ENCODE data around the gene SSTR1. TPM values are rescaled to one million over a fixed set of nuclear protein-coding genes. Genes with fewer than 3 reads are reported as not detected.

SSTR1 gene
- total RNA-seq, 3 donors from 2014 or later (not counting 1 experiment from before 2014, with no cell fraction given), result not detected

GRCh38 chr14:38171197-38171596, 36.5 kb upstream of the SSTR1 start:
- Mint-ChIP-seq H3K4me1 (no peaks in the 10 kb centered on the region), H3K9me3 (no peaks in the 10 kb centered on the region), H3K27ac (no peak overlapping the region), H3K36me3 (no peaks in the 10 kb centered on the region), H3K4me3 (no peak overlapping the region), H3K27me3 (ENCODE audit: low read depth in 2 of 2) (peaks cover 23 to 37% of the 10 kb centered on the region in 2 donors)
- DNase-seq, result no peak
- 77% methylated on average over 2 of the region's 2 CpGs for WGBS (ENCODE audit: insufficient coverage)
- Histone ChIP-seq H3K27me3 (ENCODE audit: control insufficient read depth, insufficient read depth, low read length) (peaks cover 4% of the 10 kb centered on the region), H3K27ac (ENCODE audit: low read length) (no peak overlapping the region), H3K4me1 (ENCODE audit: control insufficient read depth, insufficient read depth, low read length) (no peaks in the 10 kb centered on the region), H3K9me3 (ENCODE audit: control insufficient read depth, insufficient read depth, low read length) (no peaks in the 10 kb centered on the region), H3K36me3 (ENCODE audit: control insufficient read depth, insufficient read depth, low read length) (no peaks in the 10 kb centered on the region), H3K4me3 (ENCODE audit: low read length) (no peak overlapping the region)
- no peak for TF ChIP-seq CTCF (IDR thresholded peaks at IDR 0.05)
- intact Hi-C loops (cut with micrococcal nuclease), result no loop called here
- no peak for ATAC-seq

- Mint-ChIP-seq H3K4me1 (no peaks in the 10 kb centered on the region), H3K9me3 (no peaks in the 10 kb centered on the region), H3K36me3 (peaks cover 7% of the 10 kb centered on the region), H3K4me3 (no peak overlapping the region), H3K27me3 (ENCODE audit: low read depth in 2 of 2) (peaks cover 20 to 40% of the 10 kb centered on the region in 2 donors), H3K27ac (no peak overlapping the region)
- H3K4me3 ChIP-seq (ENCODE audit: low read length), result no peak overlapping the region
- H3K9me3 ChIP-seq (ENCODE audit: control insufficient read depth, insufficient read depth, low read length), result no peaks in the 10 kb centered on the region
- H3K27me3 ChIP-seq (ENCODE audit: control insufficient read depth, insufficient read depth, low read length), result no peaks in the 10 kb centered on the region
- intact Hi-C loops (cut with micrococcal nuclease), result no loop called here
- no peak for DNase-seq
- no peaks in the 10 kb centered on the region for H3K36me3 ChIP-seq (ENCODE audit: control insufficient read depth, insufficient read depth, low read length)
- ATAC-seq, result no peak
- H3K4me1 ChIP-seq (ENCODE audit: control insufficient read depth, insufficient read depth, low read length), result no peaks in the 10 kb centered on the region
- 100% methylated on average over 2 of the region's 2 CpGs for WGBS (ENCODE audit: insufficient coverage)
- TF ChIP-seq CTCF (IDR thresholded peaks at IDR 0.05), result no peak
- H3K27ac ChIP-seq (ENCODE audit: low read length), result no peak overlapping the region
Measured at GRCh38 chr14:38174711-38175110, 33.0 kb upstream of the SSTR1 start.

GRCh38 chr14:38175658-38176057, 32.0 kb upstream of the SSTR1 start:
- H3K4me3 ChIP-seq (ENCODE audit: low read length), result no peak overlapping the region
- WGBS (ENCODE audit: insufficient coverage), result 80% methylated on average over 1 of the region's 2 CpGs
- H3K27ac ChIP-seq (ENCODE audit: low read length), result no peak overlapping the region
- TF ChIP-seq CTCF (IDR thresholded peaks at IDR 0.05), result no peak
- no peaks in the 10 kb centered on the region for H3K36me3 ChIP-seq (ENCODE audit: control insufficient read depth, insufficient read depth, low read length)
- Mint-ChIP-seq H3K27me3 (ENCODE audit: low read depth in 2 of 2) (peaks cover 20 to 40% of the 10 kb centered on the region in 2 donors), H3K4me3 (no peak overlapping the region), H3K4me1 (no peaks in the 10 kb centered on the region), H3K27ac (no peak overlapping the region), H3K36me3 (peaks cover 7% of the 10 kb centered on the region), H3K9me3 (no peaks in the 10 kb centered on the region)
- intact Hi-C loops (cut with micrococcal nuclease), result no loop called here
- DNase-seq (no peak), ATAC-seq (no peak)
- no peaks in the 10 kb centered on the region for H3K9me3 ChIP-seq (ENCODE audit: control insufficient read depth, insufficient read depth, low read length)
- no peaks in the 10 kb centered on the region for H3K4me1 ChIP-seq (ENCODE audit: control insufficient read depth, insufficient read depth, low read length)
- H3K27me3 ChIP-seq (ENCODE audit: control insufficient read depth, insufficient read depth, low read length), result no peaks in the 10 kb centered on the region

- WGBS (ENCODE audit: insufficient coverage), result 91% methylated on average over 1 of the region's 1 CpG
- H3K27ac ChIP-seq (ENCODE audit: low read length), result no peak overlapping the region
- no peaks in the 10 kb centered on the region for H3K9me3 Mint-ChIP-seq
- no peaks in the 10 kb centered on the region for H3K4me1 ChIP-seq (ENCODE audit: control insufficient read depth, insufficient read depth, low read length)
- H3K9me3 ChIP-seq (ENCODE audit: control insufficient read depth, insufficient read depth, low read length), result no peaks in the 10 kb centered on the region
- no peaks in the 10 kb centered on the region for H3K36me3 ChIP-seq (ENCODE audit: control insufficient read depth, insufficient read depth, low read length)
- no peak overlapping the region for H3K4me3 ChIP-seq (ENCODE audit: low read length)
- ATAC-seq (no peak), DNase-seq (no peak)
- no peaks in the 10 kb centered on the region for H3K4me1 Mint-ChIP-seq
- H3K27me3 ChIP-seq (ENCODE audit: control insufficient read depth, insufficient read depth, low read length), result no peaks in the 10 kb centered on the region
- H3K36me3 Mint-ChIP-seq, result peaks cover 7% of the 10 kb centered on the region
- TF ChIP-seq CTCF (IDR thresholded peaks at IDR 0.05), result no peak
- intact Hi-C loops (cut with micrococcal nuclease), result no loop called here
- no peak overlapping the region for H3K4me3 Mint-ChIP-seq
- H3K27me3 Mint-ChIP-seq (ENCODE audit: low read depth in 2 of 2), result peaks cover 17 to 37% of the 10 kb centered on the region in 2 donors
- no peak overlapping the region for H3K27ac Mint-ChIP-seq
Measured at GRCh38 chr14:38176379-38176778, 31.3 kb upstream of the SSTR1 start.

All from natural killer cell (primary cell).